Uterus (tissue), 2 donors: ENCODE results near the gene ZNF701.

Experiments used
- POLR2A ChIP-seq, 2 donors: fragments of 450-650 bp; IDR thresholded peaks; one replicate each; pipeline ENCODE4 v1.6.1; 2016; ENCODE audit warnings: antibody characterized with exemption in 2 of 2, mild to moderate bottlenecking in 1 of 2, moderate library complexity in 1 of 2
- TF ChIP-seq, protein P1 (sequence below), 4 experiments: fragments of 200-600 bp in 2 of 4; fragments of 450-650 bp in 2 of 4; sonication (generic) in 2 of 4; IDR thresholded peaks; one replicate each; pipeline ENCODE4 v1.5.1; 2016 to 2019; ENCODE audit warnings: antibody characterized with exemption in 4 of 4, mild to moderate bottlenecking in 2 of 4, moderate library complexity in 1 of 4

DNA sequence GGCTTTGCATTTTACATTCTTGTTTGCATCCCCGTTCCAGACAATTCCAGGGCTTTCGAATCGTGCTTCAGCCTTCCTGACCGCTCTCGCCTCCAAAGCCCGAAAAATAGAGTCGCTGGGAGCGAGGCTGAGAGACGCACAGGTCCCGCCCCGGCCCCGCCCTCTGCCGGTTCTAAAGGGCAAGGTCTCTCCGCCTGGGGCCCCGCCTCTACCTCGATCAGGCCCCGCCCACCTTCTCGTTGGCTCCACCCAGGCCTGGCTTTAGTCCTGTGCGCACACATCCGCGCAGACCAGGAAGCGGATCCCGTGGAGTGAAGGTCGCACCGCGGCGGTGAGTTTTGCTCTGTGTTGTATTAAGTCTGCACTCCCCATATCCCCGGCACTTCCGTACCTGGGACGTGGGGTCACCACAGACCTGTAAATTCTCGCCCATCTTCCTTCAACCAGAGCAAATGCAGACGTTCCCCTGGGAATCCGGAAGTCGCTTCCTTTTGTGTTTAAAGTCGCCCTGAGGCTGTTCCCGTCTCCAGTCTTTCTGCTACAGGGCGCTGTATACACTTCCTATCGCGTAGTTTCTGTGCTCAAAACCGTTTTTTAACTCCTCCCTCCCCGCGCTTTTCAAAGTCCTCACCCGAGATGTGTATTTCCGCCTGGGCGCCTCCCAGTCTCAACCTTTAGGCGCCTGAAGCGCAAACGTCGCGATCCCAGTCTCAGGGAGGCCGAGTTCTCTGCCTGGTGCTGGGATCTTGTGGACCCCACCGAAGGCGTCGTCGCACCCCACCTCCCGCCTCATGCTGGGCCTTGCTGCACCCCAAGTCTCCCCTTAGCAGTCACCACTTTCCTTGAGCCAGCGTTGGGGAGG lies at the start of gene ZNF701:
- TF ChIP-seq, protein P1, sequence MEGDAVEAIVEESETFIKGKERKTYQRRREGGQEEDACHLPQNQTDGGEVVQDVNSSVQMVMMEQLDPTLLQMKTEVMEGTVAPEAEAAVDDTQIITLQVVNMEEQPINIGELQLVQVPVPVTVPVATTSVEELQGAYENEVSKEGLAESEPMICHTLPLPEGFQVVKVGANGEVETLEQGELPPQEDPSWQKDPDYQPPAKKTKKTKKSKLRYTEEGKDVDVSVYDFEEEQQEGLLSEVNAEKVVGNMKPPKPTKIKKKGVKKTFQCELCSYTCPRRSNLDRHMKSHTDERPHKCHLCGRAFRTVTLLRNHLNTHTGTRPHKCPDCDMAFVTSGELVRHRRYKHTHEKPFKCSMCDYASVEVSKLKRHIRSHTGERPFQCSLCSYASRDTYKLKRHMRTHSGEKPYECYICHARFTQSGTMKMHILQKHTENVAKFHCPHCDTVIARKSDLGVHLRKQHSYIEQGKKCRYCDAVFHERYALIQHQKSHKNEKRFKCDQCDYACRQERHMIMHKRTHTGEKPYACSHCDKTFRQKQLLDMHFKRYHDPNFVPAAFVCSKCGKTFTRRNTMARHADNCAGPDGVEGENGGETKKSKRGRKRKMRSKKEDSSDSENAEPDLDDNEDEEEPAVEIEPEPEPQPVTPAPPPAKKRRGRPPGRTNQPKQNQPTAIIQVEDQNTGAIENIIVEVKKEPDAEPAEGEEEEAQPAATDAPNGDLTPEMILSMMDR (IDR thresholded peaks at IDR 0.05) = peak; percentile 23 to 56 (median 30)
- peak; percentile 81 for TF ChIP-seq POLR2A (IDR thresholded peaks at IDR 0.05)
